Measurements from ENCODE around the gene IBA57. TPM values are rescaled to one million over a fixed set of nuclear protein-coding genes. Genes with fewer than 3 reads are reported as not detected.

Gene IBA57
- total RNA-seq, 4 donors from 2014 or later, result 4.0 to 15.0 (median 11.7) TPM

GRCh38 chr1:228152097-228152917 is 13.3 kb upstream of the IBA57 start:
- Histone ChIP-seq H3K27ac (no peak overlapping the region), H3K4me1 (peaks cover 0 to 40% of the 10 kb centered on the region in 2 donors), H3K36me3 (peaks cover 3 to 8% of the 10 kb centered on the region in 2 donors), H3K27me3 (no peaks in the 10 kb centered on the region), H3K9me3 (no peaks in the 10 kb centered on the region), H3K4me3 (replicated peaks in 1 of 3) (no peak overlapping the region)
- DNase-seq, result peak in 1 of 2 donors; percentile 2
- no peak for TF ChIP-seq POLR2A (IDR thresholded peaks at IDR 0.05)
- TF ChIP-seq CTCF (IDR thresholded peaks at IDR 0.05), result no peak
- intact Hi-C loops (cut with DNase I), result no loop called here
- WGBS, 2 donors, result 92 to 93% methylated on average over 11 to 17 of the region's 19 CpGs

DNA sequence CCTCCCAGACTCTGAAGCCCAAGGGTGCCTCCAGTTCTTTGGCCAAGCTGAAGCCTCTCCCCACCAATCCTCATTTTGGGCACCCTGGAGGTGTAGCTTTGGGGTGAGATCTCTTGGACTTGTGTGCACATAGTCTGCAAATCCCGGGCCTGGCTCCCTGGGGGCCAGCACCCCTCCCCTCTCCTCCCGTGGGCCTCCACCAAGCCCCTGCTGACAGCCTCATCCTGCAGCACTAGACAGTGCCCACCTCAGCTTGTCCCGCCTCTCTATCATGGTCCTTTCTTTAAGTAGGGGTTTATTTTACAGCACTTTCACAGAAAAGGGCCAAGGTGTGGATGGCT is 12.7 kb upstream of the IBA57 start:
- Histone ChIP-seq H3K27me3 (no peaks in the 10 kb centered on the region), H3K4me1 (peaks cover 0 to 40% of the 10 kb centered on the region in 2 donors), H3K4me3 (replicated peaks in 1 of 3) (no peak overlapping the region), H3K36me3 (peaks cover 0 to 3% of the 10 kb centered on the region in 2 donors), H3K9me3 (no peaks in the 10 kb centered on the region), H3K27ac (no peak overlapping the region)
- intact Hi-C loops (cut with DNase I), result no loop called here
- WGBS, 2 donors, result 77 to 81% methylated on average over 3 of the region's 3 CpGs
- no peak for TF ChIP-seq POLR2A (IDR thresholded peaks at IDR 0.05)
- TF ChIP-seq CTCF (IDR thresholded peaks at IDR 0.05), result no peak
- peak in 1 of 2 donors; percentile 0 for DNase-seq

DNA sequence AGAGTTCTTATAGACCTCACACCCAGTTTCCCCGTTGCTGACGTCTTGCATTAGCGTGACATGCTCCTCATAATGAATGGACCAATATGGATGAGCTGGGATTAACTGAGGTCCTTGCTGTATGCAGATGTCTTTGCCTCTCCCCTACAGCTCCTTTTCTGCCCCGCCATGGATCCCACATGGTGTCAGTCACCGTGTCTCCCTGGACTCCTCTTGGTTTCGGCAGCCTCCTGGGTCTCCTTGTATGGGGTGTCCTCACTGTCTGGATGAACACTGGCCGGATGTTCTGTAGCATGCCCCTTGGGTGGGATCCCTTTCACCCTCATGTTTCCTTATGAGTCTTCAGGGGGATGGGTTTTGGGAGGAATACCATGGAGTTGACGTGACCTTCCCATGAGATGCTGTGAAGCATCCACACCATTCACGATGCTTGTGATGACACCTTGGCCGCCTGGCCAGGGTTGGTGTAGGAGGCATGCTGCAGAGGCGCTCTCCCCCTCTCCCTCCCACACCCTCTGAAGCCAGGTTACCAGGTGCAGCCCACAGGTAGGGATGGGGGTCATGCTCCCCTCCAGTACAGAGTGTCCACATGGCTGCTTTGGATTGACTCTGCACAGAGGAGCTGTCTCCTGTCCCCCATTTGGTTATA is 11.5 kb upstream of the IBA57 start:
- H3K4me3 ChIP-seq (replicated peaks in 1 of 3), result no peak overlapping the region
- no peaks in the 10 kb centered on the region for H3K9me3 ChIP-seq
- H3K36me3 ChIP-seq, result no peaks in the 10 kb centered on the region
- TF ChIP-seq CTCF (IDR thresholded peaks at IDR 0.05), result no peak
- TF ChIP-seq POLR2A (IDR thresholded peaks at IDR 0.05), result no peak
- H3K4me1 ChIP-seq, result peaks cover 0 to 29% of the 10 kb centered on the region in 2 donors
- intact Hi-C loops (cut with DNase I), result no loop called here
- 89 to 91% methylated on average over 11 of the region's 11 CpGs for WGBS, 2 donors
- no peaks in the 10 kb centered on the region for H3K27me3 ChIP-seq
- no peak for DNase-seq
- no peak overlapping the region for H3K27ac ChIP-seq

- H3K9me3 ChIP-seq, result no peaks in the 10 kb centered on the region
- no peak overlapping the region for H3K27ac ChIP-seq
- no peaks in the 10 kb centered on the region for H3K27me3 ChIP-seq
- WGBS, 2 donors, result 84 to 90% methylated on average over 13 to 19 of the region's 20 CpGs
- TF ChIP-seq CTCF (IDR thresholded peaks at IDR 0.05) (no peak), POLR2A (IDR thresholded peaks at IDR 0.05) (no peak)
- H3K36me3 ChIP-seq, result no peaks in the 10 kb centered on the region
- intact Hi-C loops (cut with DNase I), result no loop called here
- peaks cover 0 to 22% of the 10 kb centered on the region in 2 donors for H3K4me1 ChIP-seq
- H3K4me3 ChIP-seq (replicated peaks in 1 of 3), result no peak overlapping the region
- no peak for DNase-seq
Measured at GRCh38 chr1:228154670-228155571, 10.7 kb upstream of the IBA57 start.
